ENCODE data around the gene HSDL2. TPM values are rescaled to one million over a fixed set of nuclear protein-coding genes. Genes with fewer than 3 reads are reported as not detected.
"Not testable (repeated sequence)": the region's sequence is repeated elsewhere in the genome, so short reads cannot be mapped to it uniquely, and the experiment has no call there.

Gene HSDL2
- total RNA-seq, 1 experiment from 2014 or later = 27.4 TPM

DNA sequence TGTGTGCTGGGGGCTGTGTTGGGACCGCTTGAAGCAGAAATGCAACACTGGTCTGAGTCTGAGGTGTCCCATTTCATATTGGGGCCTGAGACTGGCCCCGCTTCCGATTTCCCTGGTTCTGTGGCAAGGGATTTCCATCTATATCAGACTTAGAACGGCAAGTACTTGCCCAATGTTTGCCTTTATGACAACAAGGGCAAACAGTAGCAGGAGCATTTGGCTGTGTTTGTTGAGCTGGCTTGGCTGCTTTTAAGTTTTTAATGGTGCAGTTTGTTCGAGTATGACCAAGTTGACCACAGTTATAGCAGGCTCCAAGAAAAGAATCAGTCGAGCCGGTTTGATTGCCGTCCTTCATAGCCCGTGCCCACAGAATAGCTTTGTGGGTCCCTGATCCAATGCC is 17.0 kb downstream of the HSDL2 start:
- DNase-seq (ENCODE audit: low spot score) = no peak

GRCh38 chr9:112401175-112401815 is 21.4 kb downstream of the HSDL2 start:
- DNase-seq (ENCODE audit: low spot score) = no peak

- DNase-seq (ENCODE audit: low spot score) = no peak
These were observed 23.8 kb downstream of the HSDL2 start for GRCh38 chr9:112403614-112404201.

DNA sequence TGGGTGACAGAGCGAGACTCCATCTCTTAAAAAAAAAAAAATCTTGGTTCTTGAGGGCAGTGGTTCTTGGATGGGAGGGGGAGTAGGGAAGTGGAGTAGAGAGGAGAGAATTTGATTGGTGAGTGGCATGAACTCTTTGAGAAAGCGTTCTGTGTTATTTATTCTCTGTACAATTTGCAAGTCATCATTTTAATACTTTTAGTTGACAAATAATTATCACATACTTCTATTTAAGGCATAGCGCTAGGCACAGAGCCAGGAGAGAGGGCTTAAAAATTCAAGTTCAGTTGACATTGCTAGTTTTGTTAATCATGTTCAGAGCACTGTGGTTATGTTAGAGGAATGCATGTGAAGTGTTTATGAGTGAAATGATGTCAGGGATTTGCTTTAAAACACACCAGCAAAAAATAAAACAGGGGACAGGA is 24.6 kb downstream of the HSDL2 start:
- no peak for DNase-seq (ENCODE audit: low spot score)

DNA sequence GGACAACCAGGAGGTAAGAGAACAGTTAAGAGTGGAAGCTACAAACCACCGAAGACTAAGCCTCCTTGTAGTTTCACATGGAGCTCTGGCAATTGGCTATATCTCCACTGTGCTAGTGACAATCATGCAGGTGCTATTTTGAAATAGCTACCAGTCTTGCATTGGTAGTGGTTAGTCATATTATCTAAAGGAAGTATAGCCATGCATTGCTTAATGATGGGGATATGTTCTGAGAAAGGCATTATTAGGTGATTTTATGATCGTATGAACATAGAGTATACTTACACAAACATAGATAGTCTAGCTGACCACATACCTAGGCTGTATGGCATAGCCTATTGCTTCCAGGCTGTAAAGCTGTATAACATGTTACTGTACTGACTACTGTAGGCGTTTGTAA is 28.4 kb downstream of the HSDL2 start:
- DNase-seq (ENCODE audit: low spot score) = no peak

DNA sequence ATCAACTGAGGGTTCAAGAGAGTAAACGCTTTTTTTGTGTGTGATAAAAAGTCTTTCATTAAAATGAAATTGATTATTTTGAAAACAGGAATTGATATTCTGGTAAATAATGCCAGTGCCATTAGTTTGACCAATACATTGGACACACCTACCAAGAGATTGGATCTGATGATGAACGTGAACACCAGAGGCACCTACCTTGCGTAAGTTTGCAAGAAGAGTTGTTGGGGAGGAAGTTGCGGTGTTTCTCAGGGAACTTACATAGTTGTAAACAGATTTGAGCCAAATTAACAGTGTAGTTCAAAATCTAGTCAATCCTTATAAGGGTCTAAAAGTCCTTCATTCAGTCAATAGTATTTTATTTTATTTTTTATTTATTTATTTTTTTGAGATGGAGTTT is 28.9 kb downstream of the HSDL2 start:
- DNase-seq (ENCODE audit: low spot score) = no peak

GRCh38 chr9:112409758-112410157 is 29.9 kb downstream of the HSDL2 start:
- DNase-seq (ENCODE audit: low spot score) = no peak

GRCh38 chr9:112411626-112412027 is 31.7 kb downstream of the HSDL2 start:
- DNase-seq (ENCODE audit: low spot score) = no peak

- not testable (repeated sequence) for DNase-seq (ENCODE audit: low spot score)
These were observed 33.8 kb downstream of the HSDL2 start for GRCh38 chr9:112413728-112414127.

GRCh38 chr9:112420208-112420607 is 40.3 kb downstream of the HSDL2 start:
- DNase-seq (ENCODE audit: low spot score) = no peak

GRCh38 chr9:112421771-112422222 is 41.9 kb downstream of the HSDL2 start:
- DNase-seq (ENCODE audit: low spot score) = no peak

- DNase-seq (ENCODE audit: low spot score) = no peak
These were observed 42.7 kb downstream of the HSDL2 start for GRCh38 chr9:112422417-112423148.

DNA sequence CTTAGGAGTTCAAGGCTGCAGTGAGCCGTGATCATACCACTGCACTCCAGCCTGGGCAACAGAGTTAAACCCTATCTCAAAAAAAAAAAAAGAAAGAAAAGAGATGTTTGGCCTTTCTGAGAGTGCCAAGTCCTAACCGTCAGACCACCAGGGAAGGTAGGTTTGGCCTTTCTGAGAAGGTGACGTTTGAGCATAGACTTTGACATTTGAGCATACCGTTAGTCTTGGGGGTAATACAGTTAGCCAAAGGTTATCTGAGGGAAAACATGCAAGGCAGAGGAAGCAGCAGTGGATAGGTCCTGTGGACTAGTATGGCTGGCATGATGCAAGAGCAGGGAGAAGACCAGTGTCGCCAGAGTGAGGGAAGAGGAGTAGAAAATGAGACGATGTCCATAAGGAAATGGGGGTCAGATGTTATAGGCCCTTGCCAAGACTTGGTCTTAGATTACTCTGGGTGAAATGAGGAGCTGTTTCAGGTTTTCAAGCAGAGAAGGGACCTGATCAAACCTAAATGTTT is 50.2 kb downstream of the HSDL2 start:
- no peak for DNase-seq (ENCODE audit: low spot score)

- no peak for DNase-seq (ENCODE audit: low spot score)
These were observed 53.8 kb downstream of the HSDL2 start for GRCh38 chr9:112433499-112434392.

- no peak for DNase-seq (ENCODE audit: low spot score)
These were observed 54.6 kb downstream of the HSDL2 start for GRCh38 chr9:112434487-112434886.

- DNase-seq (ENCODE audit: low spot score) = no peak
These were observed 57.5 kb downstream of the HSDL2 start for GRCh38 chr9:112437406-112437805.

GRCh38 chr9:112439171-112439570 is 59.3 kb downstream of the HSDL2 start:
- no peak for DNase-seq (ENCODE audit: low spot score)

- DNase-seq (ENCODE audit: low spot score) = peak; percentile 52
These were observed 59.9 kb downstream of the HSDL2 start for GRCh38 chr9:112439825-112440224.

GRCh38 chr9:112443200-112443599 is 63.3 kb downstream of the HSDL2 start:
- DNase-seq (ENCODE audit: low spot score) = peak; percentile 26

GRCh38 chr9:112443636-112444035 is 63.7 kb downstream of the HSDL2 start:
- no peak for DNase-seq (ENCODE audit: low spot score)

DNA sequence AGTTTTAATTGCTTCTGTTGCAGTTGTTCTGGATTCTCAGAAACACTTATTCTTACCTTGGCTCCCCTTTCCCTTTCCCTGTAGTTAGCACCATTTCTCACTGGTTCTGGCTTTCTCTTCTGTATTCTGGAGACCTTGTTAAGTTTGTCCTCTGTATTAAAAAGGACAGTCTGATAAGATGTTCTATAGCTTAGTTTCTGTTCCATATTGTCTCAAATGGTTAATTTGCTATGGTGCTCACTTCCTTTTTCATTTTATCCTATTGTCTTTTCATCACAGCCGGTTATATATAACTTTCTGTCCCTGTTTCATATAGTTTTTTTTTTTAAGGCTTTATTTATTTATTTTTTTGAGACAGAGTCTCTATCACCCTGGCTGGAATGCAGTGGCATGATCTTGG is 65.3 kb downstream of the HSDL2 start:
- DNase-seq (ENCODE audit: low spot score) = no peak

- DNase-seq (ENCODE audit: low spot score) = no peak
These were observed 66.2 kb downstream of the HSDL2 start for GRCh38 chr9:112446080-112446479.
